Hepatic stellate cell (primary cell): ENCODE data around the gene CFAP47.
"Not testable (repeated sequence)": the region's sequence is repeated elsewhere in the genome, so short reads cannot be mapped to it uniquely, and the experiment has no call there.

Source experiments
- DNase-seq: peaks from one replicate; pipeline ENCODE4 v3.0.0; 2011; ENCODE audit warnings: low spot score

CFAP47 gene

DNA sequence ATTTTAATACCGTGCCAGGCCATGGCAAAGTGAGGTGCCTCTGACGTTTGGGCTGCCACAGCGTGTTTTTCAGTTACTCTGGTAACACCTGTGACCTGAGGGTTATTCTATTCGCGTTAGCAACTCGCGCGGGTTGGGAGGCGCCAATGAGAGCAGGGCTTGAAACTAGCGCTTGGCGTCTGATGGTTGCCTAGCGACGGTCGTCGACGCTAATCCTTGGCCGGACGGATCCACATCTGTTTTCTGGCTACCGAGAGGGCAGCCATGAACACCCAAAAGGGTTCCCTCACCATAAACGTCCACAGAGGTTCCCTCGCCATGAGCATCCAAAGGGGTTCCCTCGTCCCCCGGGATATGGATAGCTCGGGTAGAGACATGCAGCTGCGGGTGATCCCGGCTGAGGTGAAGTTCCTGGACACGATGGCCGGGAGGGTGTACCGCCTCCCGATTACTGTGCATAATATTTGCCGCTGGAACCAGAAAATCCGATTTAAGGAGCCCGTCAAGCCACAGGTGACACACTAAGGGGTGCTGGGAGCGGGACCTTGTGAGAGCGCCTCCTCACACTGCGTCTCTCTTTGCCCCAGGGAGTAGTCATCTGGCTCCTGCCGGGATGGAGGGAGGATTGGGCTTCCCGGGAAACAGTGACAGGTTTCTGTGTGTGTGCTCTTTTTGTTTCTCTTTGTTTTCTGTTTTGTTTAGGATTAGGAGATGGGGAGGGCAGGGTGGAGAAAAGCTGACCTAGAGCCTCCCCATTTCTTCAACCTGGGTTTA lies at the start of gene CFAP47:
Gene CFAP47 (plus strand): TSS at position 199 of the 774 bp plus-strand sequence. CDS start 66 bp downstream, at position 265.
- no peak for DNase-seq

GRCh38 chrX:35880601-35881000 lies 38.9 kb upstream of the CFAP47 start:
- DNase-seq: no peak

GRCh38 chrX:35886135-35886534 lies 33.4 kb upstream of the CFAP47 start:
- DNase-seq: no peak

- peak; percentile 12 for DNase-seq
Measured at GRCh38 chrX:35890699-35891098, 28.8 kb upstream of the CFAP47 start.

DNA sequence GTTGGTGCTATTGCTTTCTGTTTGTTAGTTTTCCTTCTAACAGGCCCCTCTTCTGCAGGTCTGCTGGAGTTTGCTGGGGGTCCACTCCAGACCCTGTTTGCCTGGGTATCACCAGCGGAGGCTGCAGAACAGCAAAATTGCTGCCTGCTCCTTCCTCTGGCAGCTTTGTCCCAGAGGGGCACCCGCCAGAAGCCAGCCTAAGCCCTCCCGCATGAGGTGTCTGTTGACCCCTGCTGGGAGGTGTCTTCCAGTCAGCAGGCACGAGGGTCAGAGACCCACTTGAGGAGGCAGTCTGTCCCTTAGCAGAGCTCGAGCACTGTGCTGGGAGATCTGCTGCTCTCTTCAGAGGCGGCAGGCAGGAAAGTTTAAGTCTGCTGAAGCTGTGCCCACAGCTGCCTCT lies 67.3 kb downstream of the CFAP47 start:
- not testable (repeated sequence) for DNase-seq

DNA sequence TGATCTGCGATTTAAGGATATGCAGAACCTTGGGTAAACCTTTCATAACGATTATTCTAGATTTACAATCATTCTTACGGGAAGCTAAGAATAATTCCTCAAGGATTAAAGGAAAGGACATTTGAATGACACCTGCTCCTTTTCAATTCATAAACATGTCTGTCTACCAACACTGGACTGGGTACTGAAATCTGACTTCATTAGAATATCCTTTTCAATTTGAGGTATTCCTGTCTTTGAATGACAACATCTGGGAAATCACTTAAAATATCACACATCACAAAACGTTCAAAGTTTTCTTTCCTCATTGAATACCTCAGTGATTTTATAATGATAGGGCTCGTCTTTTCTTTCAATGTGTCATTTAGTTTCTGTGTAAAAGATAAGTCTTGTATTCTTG lies 87.7 kb downstream of the CFAP47 start:
- DNase-seq: no peak

- DNase-seq: no peak
Measured at GRCh38 chrX:36019125-36019524, 99.6 kb downstream of the CFAP47 start.

- no peak for DNase-seq
Measured at GRCh38 chrX:36035550-36035949, 116.0 kb downstream of the CFAP47 start.

DNA sequence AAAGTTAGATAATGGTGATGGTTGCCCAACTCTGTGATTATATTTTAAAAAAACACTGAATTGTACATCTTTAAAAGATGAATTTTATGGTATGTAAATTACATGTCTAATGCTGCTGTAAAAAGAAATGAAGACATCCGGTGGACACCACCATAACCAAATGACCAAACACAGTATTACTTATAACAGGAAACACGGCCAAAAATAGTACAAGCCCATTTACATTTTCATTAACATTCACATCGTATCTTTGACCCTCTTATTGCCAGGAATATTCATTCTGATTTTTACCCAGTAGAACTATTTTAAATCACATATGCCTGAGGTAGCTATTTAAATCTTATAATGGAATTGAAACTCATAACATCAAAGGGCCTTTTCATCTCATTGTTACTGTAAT lies 143.2 kb downstream of the CFAP47 start:
- DNase-seq: no peak

DNA sequence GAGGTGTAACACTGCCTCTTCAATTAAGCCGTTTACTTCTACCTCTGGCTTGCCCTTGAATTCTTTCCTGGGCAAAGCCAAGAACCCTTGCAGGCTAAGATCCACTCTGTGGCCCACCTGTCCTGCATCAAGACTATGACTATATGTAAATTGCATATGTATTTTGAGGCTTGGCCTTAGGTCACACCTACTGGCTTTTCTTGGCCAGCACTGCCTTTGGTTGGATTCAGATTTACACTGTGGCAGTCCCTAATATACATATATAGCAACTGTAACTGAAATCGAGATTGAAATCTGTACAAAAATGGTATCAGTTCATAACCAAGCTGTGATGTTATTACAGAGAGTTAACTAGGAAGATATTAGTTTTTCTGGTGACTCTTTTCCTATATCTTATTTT lies 151.5 kb downstream of the CFAP47 start:
- DNase-seq: no peak

- DNase-seq: not testable (repeated sequence)
Measured at GRCh38 chrX:36075009-36075408, 155.5 kb downstream of the CFAP47 start.

GRCh38 chrX:36083256-36083655 lies 163.7 kb downstream of the CFAP47 start:
- no peak for DNase-seq

GRCh38 chrX:36087366-36087765 lies 167.8 kb downstream of the CFAP47 start:
- DNase-seq: no peak

DNA sequence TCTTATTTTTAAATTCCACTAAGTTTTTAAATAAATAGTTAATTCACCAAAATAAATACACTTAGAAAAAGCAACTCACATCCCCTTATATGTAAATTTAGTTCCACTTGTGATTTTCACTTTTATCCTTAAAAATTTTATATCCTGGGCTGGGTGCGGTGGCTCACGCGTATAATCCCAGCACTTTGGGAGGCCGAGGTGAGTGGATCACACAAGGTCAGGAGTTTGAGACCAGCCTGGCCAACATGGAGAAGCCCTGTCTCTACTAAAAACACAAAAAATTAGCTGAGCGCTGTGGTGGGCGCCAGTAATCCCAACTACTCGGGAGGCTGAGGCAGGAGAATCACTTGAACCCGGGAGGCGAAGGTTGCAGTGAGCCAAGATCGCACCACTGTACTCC lies 169.4 kb downstream of the CFAP47 start:
- not testable (repeated sequence) for DNase-seq

- no peak for DNase-seq
Measured at GRCh38 chrX:36102425-36102824, 182.9 kb downstream of the CFAP47 start.

GRCh38 chrX:36116222-36116621 lies 196.7 kb downstream of the CFAP47 start:
- no peak for DNase-seq

DNA sequence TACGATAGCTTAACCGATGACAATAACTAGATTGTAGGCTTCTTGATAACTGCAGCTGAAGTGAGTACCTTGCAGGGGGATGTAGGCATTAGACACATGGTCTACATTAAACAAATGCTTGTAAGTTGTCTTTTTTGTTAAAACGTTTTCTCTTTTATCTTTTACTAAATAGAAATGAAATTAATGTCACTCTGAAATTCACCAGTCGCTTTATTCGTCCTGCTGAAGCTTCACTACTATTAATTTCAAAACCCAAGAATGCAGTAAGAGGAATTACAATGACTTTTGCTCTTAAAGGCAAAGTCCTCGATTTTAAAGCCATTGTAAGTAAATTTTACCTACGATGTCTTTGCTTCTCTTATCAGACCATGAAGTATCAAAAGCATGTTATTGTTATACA lies 239.7 kb downstream of the CFAP47 start:
- no peak for DNase-seq

DNA sequence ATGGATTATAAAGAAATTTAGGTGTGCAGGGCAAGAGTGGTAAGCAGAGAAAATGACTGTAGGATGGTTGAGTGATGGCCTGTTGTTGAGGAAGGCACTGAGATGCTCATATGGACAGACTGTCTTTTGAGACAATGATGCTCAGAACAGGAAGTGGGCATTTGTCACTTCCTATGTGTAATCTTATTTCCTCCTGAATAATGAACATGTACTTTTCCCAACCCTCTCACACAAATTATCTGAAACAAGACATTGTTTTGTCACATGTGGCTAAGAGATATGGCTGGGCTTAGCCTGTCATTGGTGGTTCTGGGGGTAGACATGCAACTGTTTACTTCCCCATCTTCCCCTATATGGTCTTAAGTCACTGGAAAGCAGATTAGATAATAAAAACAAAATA lies 240.5 kb downstream of the CFAP47 start:
- no peak for DNase-seq

DNA sequence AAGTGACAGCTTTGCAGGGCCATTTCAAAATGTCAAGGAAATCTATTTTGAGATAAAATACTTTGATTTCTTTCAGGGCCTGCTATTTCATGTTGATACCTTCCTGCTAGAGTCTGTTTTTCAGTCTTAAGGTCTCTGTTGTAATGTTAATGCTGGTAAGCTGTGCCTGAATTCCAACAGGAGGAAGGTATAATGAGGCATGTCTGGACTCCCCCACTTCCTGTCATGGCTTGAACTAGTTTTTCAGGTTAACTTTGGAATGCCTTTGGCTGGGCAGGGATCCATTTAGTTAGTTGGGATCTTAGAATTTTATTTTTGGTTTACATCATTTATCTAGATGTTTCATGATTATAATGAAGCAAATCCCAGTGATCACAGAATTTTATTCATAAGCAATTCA lies 279.0 kb downstream of the CFAP47 start:
- DNase-seq: no peak

- DNase-seq: no peak
Measured at GRCh38 chrX:36199928-36200327, 280.4 kb downstream of the CFAP47 start.

DNA sequence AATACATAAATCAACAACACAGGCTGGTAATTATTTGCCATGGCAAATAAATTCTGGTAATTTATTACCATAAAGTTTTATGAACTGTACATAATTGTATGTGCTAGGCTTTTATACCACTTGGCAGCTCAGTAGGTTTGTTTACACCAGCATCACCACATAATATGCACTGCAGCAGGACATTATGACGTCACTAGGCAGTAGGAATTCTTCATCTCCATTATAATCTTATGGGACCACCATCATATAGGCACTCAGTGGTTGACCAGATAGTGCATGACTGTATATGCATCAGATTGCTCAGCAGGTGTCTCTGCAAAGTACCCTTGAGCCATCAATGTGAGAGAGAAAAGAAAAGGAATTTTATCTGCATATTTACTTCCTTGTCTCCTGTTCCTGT lies 295.4 kb downstream of the CFAP47 start:
- DNase-seq: no peak

GRCh38 chrX:36218801-36219200 lies 299.3 kb downstream of the CFAP47 start:
- DNase-seq: no peak

GRCh38 chrX:36234840-36235528 lies 315.4 kb downstream of the CFAP47 start:
- DNase-seq: not testable (repeated sequence)

GRCh38 chrX:36241397-36241796 lies 321.9 kb downstream of the CFAP47 start:
- DNase-seq: no peak
